Adrenal gland (tissue), 12 donors: ENCODE measurements around the gene GLYATL1. TPM values are rescaled to one million over a fixed set of nuclear protein-coding genes. Genes with fewer than 3 reads are reported as not detected.

Experiments used
- DNase-seq, 7 donors: peaks; one replicate each; pipeline ENCODE4 v3.0.0-alpha.2; 2019 to 2020
- H3K27ac ChIP-seq, 5 donors: fragments of 200-600 bp; sonication (generic) in 4 of 5; 1 replicate in 3 of 5; 2 replicates in 2 of 5; pipeline versions ENCODE4 v1.5.1 to v1.8.0; 2016 to 2020; ENCODE audit warnings: mild to moderate bottlenecking in 1 of 5
- H3K27me3 ChIP-seq: fragments of 200-600 bp; 2 replicates; pipeline ENCODE4 v1.8.0; 2021
- H3K36me3 ChIP-seq, 2 donors: fragments of 200-600 bp; replicated peaks in 1 of 2; 1 replicate in 1 of 2; 2 replicates in 1 of 2; pipeline versions ENCODE4 v1.5.1 to v1.8.0; 2018 to 2022
- H3K4me1 ChIP-seq, 2 donors: fragments of 200-600 bp; replicated peaks in 1 of 2; 1 replicate in 1 of 2; 2 replicates in 1 of 2; pipeline versions ENCODE4 v1.5.1 to v1.8.0; 2018 to 2021
- H3K4me3 ChIP-seq, 4 donors: fragments of 200-600 bp; sonication (generic) in 3 of 4; one replicate each; pipeline ENCODE4 v1.5.1; 2016 to 2018
- H3K9me3 ChIP-seq, 3 donors: fragments of 200-600 bp; sonication (generic) in 1 of 3; replicated peaks in 1 of 3; 1 replicate in 2 of 3; 2 replicates in 1 of 3; pipeline versions ENCODE4 v1.5.1 to v1.8.0; 2016 to 2021
- CTCF ChIP-seq, 6 experiments: fragments of 450-650 bp in 4 of 6; fragments of 200-600 bp in 2 of 6; sonication (generic) in 1 of 6; IDR thresholded peaks; 1 replicate in 5 of 6; 2 replicates in 1 of 6; pipeline versions ENCODE4 v1.5.1 to v1.8.0; 2016 to 2021; ENCODE audit warnings: antibody characterized with exemption in 6 of 6, mild to moderate bottlenecking in 2 of 6, moderate library complexity in 1 of 6
- POLR2A ChIP-seq, 2 donors: fragments of 450-650 bp; IDR thresholded peaks; one replicate each; pipeline ENCODE4 v1.6.1; 2017; ENCODE audit warnings: antibody characterized with exemption in 2 of 2, mild to moderate bottlenecking in 2 of 2, moderate library complexity in 1 of 2
- WGBS, 4 donors: extraction: QIAGEN DNeasy Blood & Tissue Kit in 2 of 4; methylation state at CpG; one replicate each; pipeline versions ENCODE4 v1.1.5 to v1.1.7; 2013 to 2017; 5-methylcytosine and 5-hydroxymethylcytosine counted together
- intact Hi-C, 2 donors: fragments of 100-400 bp; cut with DNase I; formaldehyde crosslinking; loops; one replicate each; pipeline versions ENCODE4 v1.14.1 to v1.15.0; 2022 to 2023
- polyA plus RNA-seq, 3 donors: library from polyadenylated mRNA; stranded (reverse); fragments of 200-250 nt in 2 of 3; fragments of 350-450 nt in 1 of 3; fragmentation: Illumina TruSeq in 1 of 3; extraction: RNeasy Lipid Tissue Mini Kit (QIAGEN cat#74804) in 1 of 3; gene quantifications; one replicate each; pipeline ENCODE4 v1.2.3, GENCODE V29; 2013 to 2014
- total RNA-seq, 9 donors: library from RNA; depleted of rRNA in 4 of 9; stranded (reverse); fragments of >200 nt in 4 of 9; fragments of 120-200 nt in 1 of 9; fragmentation: NEBNext Ultra II Directional in 1 of 9; extraction: Animal tissue kit (Norgen Biotek cat#: 25700) in 1 of 9; gene quantifications; one replicate each; pipeline versions ENCODE4 v1.1.0 to v1.2.4, GENCODE V29; 2013 to 2023
- donor health status: healthy with polysubstance abuse.
- donor health status: Bipolar disorder and iron deficiency.
- donor health status: DM: yes; HTN: yes; CAD: no.
- donor health status: DM: no; HTN: no; CAD: no.
- donor health status: DM: no; HTN: no; CAD: no.
- donor health status: DM: yes; HTN: yes; CAD: no.

Gene GLYATL1
- total and polyA plus RNA-seq, 12 donors, result 0.07 to 0.50 (median 0.15) TPM; not detected in 8

GRCh38 chr11:58977470-58977869 lies 38.2 kb downstream of the GLYATL1 start:
- Histone ChIP-seq H3K4me3 (no peak overlapping the region), H3K27me3 (no peaks in the 10 kb centered on the region), H3K27ac (no peak overlapping the region), H3K36me3 (no peaks in the 10 kb centered on the region), H3K4me1 (no peaks in the 10 kb centered on the region), H3K9me3 (no peaks in the 10 kb centered on the region)
- TF ChIP-seq CTCF (IDR thresholded peaks at IDR 0.05) (no peak), POLR2A (IDR thresholded peaks at IDR 0.05) (no peak)
- intact Hi-C loops, result no loop called here
- DNase-seq, result no peak

GRCh38 chr11:58979222-58979621 lies 39.9 kb downstream of the GLYATL1 start:
- WGBS, 4 donors, result 74 to 91% (median 84%) methylated on average over 2 of the region's 2 CpGs
- H3K27ac ChIP-seq, result no peak overlapping the region
- H3K4me3 ChIP-seq, result no peak overlapping the region
- TF ChIP-seq CTCF (IDR thresholded peaks at IDR 0.05) (no peak), POLR2A (IDR thresholded peaks at IDR 0.05) (no peak)
- H3K9me3 ChIP-seq, result no peaks in the 10 kb centered on the region
- no peaks in the 10 kb centered on the region for H3K36me3 ChIP-seq
- no peak for DNase-seq
- H3K27me3 ChIP-seq, result no peaks in the 10 kb centered on the region
- H3K4me1 ChIP-seq, result no peaks in the 10 kb centered on the region
- intact Hi-C loops, result no loop called here

GRCh38 chr11:58980159-58980843 lies 41.0 kb downstream of the GLYATL1 start:
- Histone ChIP-seq H3K4me3 (no peak overlapping the region), H3K27me3 (no peaks in the 10 kb centered on the region), H3K27ac (no peak overlapping the region), H3K4me1 (no peaks in the 10 kb centered on the region), H3K36me3 (no peaks in the 10 kb centered on the region), H3K9me3 (no peaks in the 10 kb centered on the region)
- TF ChIP-seq POLR2A (IDR thresholded peaks at IDR 0.05) (no peak), CTCF (IDR thresholded peaks at IDR 0.05) (no peak)
- no peak for DNase-seq
- intact Hi-C loops, result no loop called here
- WGBS, 4 donors, result 56 to 77% (median 61%) methylated on average over 8 of the region's 8 CpGs

- Histone ChIP-seq H3K27ac (no peak overlapping the region), H3K27me3 (no peaks in the 10 kb centered on the region), H3K4me1 (no peaks in the 10 kb centered on the region), H3K9me3 (no peaks in the 10 kb centered on the region), H3K36me3 (no peaks in the 10 kb centered on the region), H3K4me3 (no peak overlapping the region)
- WGBS, 4 donors, result 67 to 85% (median 72%) methylated on average over 1 of the region's 1 CpG
- no peak for DNase-seq
- intact Hi-C loops, result no loop called here
- TF ChIP-seq POLR2A (IDR thresholded peaks at IDR 0.05) (no peak), CTCF (IDR thresholded peaks at IDR 0.05) (no peak)
Measured at GRCh38 chr11:58992489-58992888, 53.2 kb downstream of the GLYATL1 start.
